ENCODE data around the gene C1orf185.

- TF ChIP-seq EZH2 (IDR thresholded peaks at IDR 0.05; ENCODE audit: borderline replicate concordance, low read depth, low read length, poor library complexity, severe bottlenecking) (no peak), CTCF (conservative IDR thresholded peaks at IDR 0.05; ENCODE audit: low read depth, low read length) (no peak)
Measured at GRCh38 chr1:51072043-51072439, 30.0 kb upstream of the C1orf185 start.

Data from A673 (cell line).